CD4-positive, alpha-beta T cell treated with Interleukin-4 for 1 hour (primary cell): ENCODE measurements around the gene HDGF.
A peak's percentile ranks its signal among the peaks of the same experiment; 100 is the strongest.

Experiments used
- DNase-seq, 2 donors: peaks; one replicate each; pipeline ENCODE4 v3.0.0-alpha.2; 2020 to 2022

HDGF gene

GRCh38 chr1:156693848-156694689 is 57.4 kb downstream of the HDGF start:
- no peak for DNase-seq

GRCh38 chr1:156692925-156693847 is 58.3 kb downstream of the HDGF start:
- peak; percentile 20 to 36 for DNase-seq

- DNase-seq, result no peak
Observed at GRCh38 chr1:156692441-156692924, 59.0 kb downstream of the HDGF start.
